GM19328 (cell line): ENCODE data around the gene NUDT17.

Experiments used
- ATAC-seq: cut with Tn5 transposase; IDR thresholded peaks from one replicate; pipeline ENCODE4 v1.9.1; 2021; ENCODE audit warnings: mild to moderate bottlenecking, moderate library complexity; ENCODE audit not compliant: unreplicated experiment

Gene NUDT17

GRCh38 chr1:145887631-145888030, 42.2 kb downstream of the NUDT17 start:
- ATAC-seq = no peak

GRCh38 chr1:145889722-145890121, 44.3 kb downstream of the NUDT17 start:
- no peak for ATAC-seq

GRCh38 chr1:145891143-145891542, 45.7 kb downstream of the NUDT17 start:
- no peak for ATAC-seq

GRCh38 chr1:145891587-145892485, 46.4 kb downstream of the NUDT17 start:
- no peak for ATAC-seq

GRCh38 chr1:145892486-145893087, 47.2 kb downstream of the NUDT17 start:
- ATAC-seq = no peak

- no peak for ATAC-seq
Observed at GRCh38 chr1:145893306-145894055, 48.1 kb downstream of the NUDT17 start.

GRCh38 chr1:145895471-145895870, 50.0 kb downstream of the NUDT17 start:
- ATAC-seq = no peak

- ATAC-seq = no peak
Observed at GRCh38 chr1:145897969-145898368, 52.5 kb downstream of the NUDT17 start.
